GM13976 (cell line): ENCODE data around the gene DAPK2.

Source experiments
- DNase-seq: peaks from one replicate; pipeline ENCODE4 v3.0.0; 2012; ENCODE audit warnings: low spot score
- in situ Hi-C: fragments of 300-500 bp; cut with MboI; formaldehyde crosslinking; loops from one replicate; pipeline ENCODE4 v1.12.0; 2022; ENCODE audit warnings: low sequenced_read_pairs, mixed read lengths, inconsistent platforms; ENCODE audit not compliant: unreplicated experiment
- TF ChIP-seq, protein P1 (sequence below): IDR thresholded peaks from 2 replicates; pipeline ENCODE4 v1.5.1; 2012; ENCODE audit warnings: borderline replicate concordance, mild to moderate bottlenecking; ENCODE audit not compliant: insufficient read depth; ENCODE audit errors: extremely low read depth, missing control alignments, control extremely low read depth

The DAPK2 gene

GRCh38 chr15:64034519-64034918, 11.8 kb downstream of the DAPK2 start:
- in situ Hi-C loops, result no loop called here
- DNase-seq, result no peak
- TF ChIP-seq, protein P1, sequence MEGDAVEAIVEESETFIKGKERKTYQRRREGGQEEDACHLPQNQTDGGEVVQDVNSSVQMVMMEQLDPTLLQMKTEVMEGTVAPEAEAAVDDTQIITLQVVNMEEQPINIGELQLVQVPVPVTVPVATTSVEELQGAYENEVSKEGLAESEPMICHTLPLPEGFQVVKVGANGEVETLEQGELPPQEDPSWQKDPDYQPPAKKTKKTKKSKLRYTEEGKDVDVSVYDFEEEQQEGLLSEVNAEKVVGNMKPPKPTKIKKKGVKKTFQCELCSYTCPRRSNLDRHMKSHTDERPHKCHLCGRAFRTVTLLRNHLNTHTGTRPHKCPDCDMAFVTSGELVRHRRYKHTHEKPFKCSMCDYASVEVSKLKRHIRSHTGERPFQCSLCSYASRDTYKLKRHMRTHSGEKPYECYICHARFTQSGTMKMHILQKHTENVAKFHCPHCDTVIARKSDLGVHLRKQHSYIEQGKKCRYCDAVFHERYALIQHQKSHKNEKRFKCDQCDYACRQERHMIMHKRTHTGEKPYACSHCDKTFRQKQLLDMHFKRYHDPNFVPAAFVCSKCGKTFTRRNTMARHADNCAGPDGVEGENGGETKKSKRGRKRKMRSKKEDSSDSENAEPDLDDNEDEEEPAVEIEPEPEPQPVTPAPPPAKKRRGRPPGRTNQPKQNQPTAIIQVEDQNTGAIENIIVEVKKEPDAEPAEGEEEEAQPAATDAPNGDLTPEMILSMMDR, result no peak

DNA sequence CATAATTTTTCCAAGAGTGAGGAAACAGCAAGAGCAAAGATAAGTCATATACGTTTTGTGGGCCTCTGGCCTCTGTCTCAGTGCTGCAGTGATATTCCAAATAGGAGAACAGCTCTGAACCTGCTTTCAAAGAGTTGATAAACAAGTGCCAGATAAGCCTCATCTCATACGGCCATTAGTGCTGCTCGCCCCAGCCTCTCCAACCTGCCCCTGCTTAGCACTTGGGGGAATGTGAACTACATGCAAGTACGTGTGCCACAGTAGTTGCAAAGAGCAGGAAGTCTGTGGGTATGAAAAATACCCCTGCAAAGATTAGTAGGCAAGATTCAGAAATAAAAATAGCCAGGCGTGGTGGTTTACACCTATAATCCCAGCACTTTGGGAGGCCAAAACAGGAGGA, 14.0 kb downstream of the DAPK2 start:
- no peak for DNase-seq
- TF ChIP-seq, protein P1, result no peak
- in situ Hi-C loops, result no loop called here

DNA sequence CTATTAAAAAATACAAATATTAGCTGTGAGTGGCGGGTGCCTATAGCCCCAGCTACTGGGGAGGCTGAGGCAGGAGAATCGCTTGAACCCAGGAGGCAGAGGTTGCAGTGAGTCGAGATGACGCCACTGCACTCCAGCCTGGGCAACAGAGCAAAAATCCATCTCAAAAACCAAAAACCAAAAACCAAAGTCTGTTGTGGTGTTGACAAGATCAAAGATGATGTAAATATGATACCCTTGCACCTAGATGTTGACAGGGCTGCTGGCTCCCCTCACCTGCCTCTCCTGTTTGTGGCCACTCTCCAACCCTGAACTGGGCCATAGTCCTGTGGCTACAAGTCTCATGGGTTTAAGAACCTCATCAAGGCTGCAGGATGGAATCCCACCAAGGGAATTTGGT, 16.2 kb downstream of the DAPK2 start:
- TF ChIP-seq, protein P1, result no peak
- in situ Hi-C loops, result no loop called here
- no peak for DNase-seq

- TF ChIP-seq, protein P1, result no peak
- DNase-seq, result no peak
- in situ Hi-C loops, result no loop called here
These were observed 16.7 kb downstream of the DAPK2 start for GRCh38 chr15:64029633-64030032.

DNA sequence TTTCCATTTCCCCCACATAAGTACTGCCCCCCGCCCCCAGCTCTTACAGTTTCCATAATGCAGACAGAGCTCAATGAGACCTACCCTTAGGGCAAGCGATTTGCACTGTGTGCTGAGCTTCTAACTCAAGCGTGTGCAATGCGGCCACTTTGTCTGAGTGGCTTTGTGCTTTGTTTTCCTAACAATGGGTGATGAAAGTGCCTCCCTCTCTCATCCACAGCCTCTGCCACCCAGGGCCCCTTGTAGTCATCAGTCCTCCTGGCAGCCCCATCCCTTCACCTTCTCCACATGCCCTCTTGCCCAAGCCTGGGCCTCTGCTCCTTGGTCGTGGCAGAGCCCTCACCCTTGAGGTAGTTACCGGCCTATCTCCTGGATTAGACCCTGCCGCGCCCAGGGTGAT, 17.2 kb downstream of the DAPK2 start:
- TF ChIP-seq, protein P1, result no peak
- DNase-seq, result no peak
- in situ Hi-C loops, result no loop called here

DNA sequence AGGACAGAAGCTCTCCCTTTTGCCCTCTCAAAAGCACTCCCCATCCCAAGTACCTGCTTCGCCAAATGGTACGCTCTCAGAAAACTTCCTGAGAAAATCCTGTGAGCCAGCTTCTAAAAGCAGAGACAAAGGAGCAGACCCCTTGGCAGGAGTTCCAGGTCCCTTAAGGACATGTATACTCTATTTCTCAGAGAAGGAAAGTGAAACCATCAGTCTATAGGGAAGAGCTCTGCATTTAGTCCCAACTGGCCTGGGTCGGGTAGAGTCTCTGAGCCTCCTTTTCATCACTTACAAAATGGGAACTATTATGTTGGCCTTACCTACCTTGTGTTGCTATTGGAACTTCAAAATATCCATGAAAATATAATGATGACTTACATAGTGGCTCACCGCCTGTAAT, 19.7 kb downstream of the DAPK2 start:
- DNase-seq, result no peak
- in situ Hi-C loops, result no loop called here
- TF ChIP-seq, protein P1, result no peak

DNA sequence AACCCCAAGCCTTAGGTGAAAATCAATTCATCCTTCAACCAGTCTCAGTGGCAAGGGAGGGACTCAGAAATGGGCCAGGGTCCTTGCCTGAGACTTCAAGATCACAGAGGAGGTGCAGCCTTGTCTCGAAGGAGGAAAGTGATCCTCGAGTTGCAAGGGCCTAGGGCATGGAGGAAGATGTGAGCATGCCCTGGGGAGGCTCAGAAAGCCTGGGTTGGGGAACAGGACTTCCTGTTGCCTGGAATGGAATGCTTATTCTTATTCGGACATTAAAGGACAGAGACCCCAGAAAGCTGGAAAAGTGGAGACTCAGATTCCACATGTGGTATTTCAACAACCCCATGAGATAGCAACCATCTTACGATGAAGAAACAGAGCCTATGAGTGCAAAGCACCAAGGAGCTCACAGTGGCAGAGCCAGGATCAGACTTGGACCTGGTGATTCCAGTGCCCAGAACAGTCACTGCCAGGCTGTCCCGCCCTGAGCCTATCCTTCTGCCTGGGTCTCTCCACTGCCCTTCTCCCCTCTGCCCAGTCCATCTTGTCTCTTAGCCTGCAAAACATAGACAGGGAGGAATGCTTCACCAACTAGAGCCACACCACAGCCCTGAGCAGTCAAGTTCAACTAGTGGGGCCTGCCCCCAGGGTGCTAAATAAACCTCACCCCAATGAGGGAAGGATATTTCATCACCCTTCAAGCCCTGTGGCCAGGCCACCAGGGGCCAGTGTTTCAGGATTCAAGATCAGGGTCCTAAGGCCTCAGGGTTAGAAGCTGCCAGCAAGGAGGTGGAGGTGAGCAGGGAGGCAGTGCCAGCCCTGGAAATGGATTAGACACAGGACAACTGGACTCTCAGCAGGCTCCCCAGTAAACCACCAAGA, 21.9 kb downstream of the DAPK2 start:
- TF ChIP-seq, protein P1, result no peak
- in situ Hi-C loops, result no loop called here
- DNase-seq, result no peak
